Adrenal gland (tissue), 19 donors: Measurements from ENCODE around the gene NTHL1. TPM values are rescaled to one million over a fixed set of nuclear protein-coding genes. Genes with fewer than 3 reads are reported as not detected.

Experiments
- DNase-seq, 7 donors: peaks; one replicate each; pipeline ENCODE4 v3.0.0-alpha.2; 2019 to 2020
- H3K27ac ChIP-seq, 5 donors: fragments of 200-600 bp; sonication (generic) in 4 of 5; 1 replicate in 3 of 5; 2 replicates in 2 of 5; pipeline versions ENCODE4 v1.5.1 to v1.8.0; 2016 to 2020; ENCODE audit warnings: mild to moderate bottlenecking in 1 of 5
- H3K27me3 ChIP-seq: fragments of 200-600 bp; 2 replicates; pipeline ENCODE4 v1.8.0; 2021
- H3K36me3 ChIP-seq, 2 donors: fragments of 200-600 bp; replicated peaks in 1 of 2; 1 replicate in 1 of 2; 2 replicates in 1 of 2; pipeline versions ENCODE4 v1.5.1 to v1.8.0; 2018 to 2022
- H3K4me1 ChIP-seq, 2 donors: fragments of 200-600 bp; replicated peaks in 1 of 2; 1 replicate in 1 of 2; 2 replicates in 1 of 2; pipeline versions ENCODE4 v1.5.1 to v1.8.0; 2018 to 2021
- H3K4me3 ChIP-seq, 4 donors: fragments of 200-600 bp; sonication (generic) in 3 of 4; one replicate each; pipeline ENCODE4 v1.5.1; 2016 to 2018
- H3K9me3 ChIP-seq, 3 donors: fragments of 200-600 bp; sonication (generic) in 1 of 3; replicated peaks in 1 of 3; 1 replicate in 2 of 3; 2 replicates in 1 of 3; pipeline versions ENCODE4 v1.5.1 to v1.8.0; 2016 to 2021
- POLR2A ChIP-seq, 2 donors: fragments of 450-650 bp; IDR thresholded peaks; one replicate each; pipeline ENCODE4 v1.6.1; 2017; ENCODE audit warnings: antibody characterized with exemption in 2 of 2, mild to moderate bottlenecking in 2 of 2, moderate library complexity in 1 of 2
- WGBS, 4 donors: extraction: QIAGEN DNeasy Blood & Tissue Kit in 2 of 4; methylation state at CpG; one replicate each; pipeline versions ENCODE4 v1.1.5 to v1.1.7; 2013 to 2017; 5-methylcytosine and 5-hydroxymethylcytosine counted together
- intact Hi-C, 2 donors: fragments of 100-400 bp; cut with DNase I; formaldehyde crosslinking; loops; one replicate each; pipeline versions ENCODE4 v1.14.1 to v1.15.0; 2022 to 2023
- long read RNA-seq, 10 donors: library from polyadenylated mRNA in 3 of 10; unstranded in 2 of 10; stranded (forward) in 1 of 10; transcript quantifications; one replicate each; pipeline ENCODE4 v2.0.0 and lab custom pipeline, GENCODE V29; 2021 to 2026
- polyA plus RNA-seq, 3 donors: library from polyadenylated mRNA; stranded (reverse); fragments of 200-250 nt in 2 of 3; fragments of 350-450 nt in 1 of 3; fragmentation: Illumina TruSeq in 1 of 3; extraction: RNeasy Lipid Tissue Mini Kit (QIAGEN cat#74804) in 1 of 3; gene quantifications; one replicate each; pipeline ENCODE4 v1.2.3, GENCODE V29; 2013 to 2014
- total RNA-seq, 9 donors: library from RNA; depleted of rRNA in 4 of 9; stranded (reverse); fragments of >200 nt in 4 of 9; fragments of 120-200 nt in 1 of 9; fragmentation: NEBNext Ultra II Directional in 1 of 9; extraction: Animal tissue kit (Norgen Biotek cat#: 25700) in 1 of 9; gene quantifications; one replicate each; pipeline versions ENCODE4 v1.1.0 to v1.2.4, GENCODE V29; 2013 to 2023
- TF ChIP-seq, protein P1 (sequence below), 6 experiments: fragments of 450-650 bp in 4 of 6; fragments of 200-600 bp in 2 of 6; sonication (generic) in 1 of 6; IDR thresholded peaks; 1 replicate in 5 of 6; 2 replicates in 1 of 6; pipeline versions ENCODE4 v1.5.1 to v1.8.0; 2016 to 2021; ENCODE audit warnings: antibody characterized with exemption in 6 of 6, mild to moderate bottlenecking in 2 of 6, moderate library complexity in 1 of 6
- donor health status: healthy with polysubstance abuse.
- donor health status: Bipolar disorder and iron deficiency.
- donor health status: DM: yes; HTN: yes; CAD: no.
- donor health status: DM: no; HTN: no; CAD: no.
- donor health status: DM: no; HTN: no; CAD: no.
- donor health status: DM: yes; HTN: yes; CAD: no.

Gene NTHL1
- total RNA-seq (10 to 100 TPM in 7 of 9 donors, 1 to 10 TPM in 2; 7.9 to 35.7 (median 14.9) TPM), polyA plus RNA-seq (10 to 100 TPM in 2 of 3 donors, 1 to 10 TPM in 1; 1.5 to 36.6 (median 34.3) TPM)
- long read RNA-seq, donor 1, transcript NTHL1-201 (6 exons, 1,067 nt) = major isoform, 16 of 35 reads
- long read RNA-seq, donor 1, partial matches to known transcripts = 16 of 35 reads
- long read RNA-seq, donor 1, other reads (novel, unspliced or antisense) = 0 of 35 reads
- long read RNA-seq, donor 2, transcript NTHL1-201 (6 exons, 1,067 nt) = major isoform, 12 of 14 reads
- long read RNA-seq, donor 2, partial matches to known transcripts = 0 of 14 reads
- long read RNA-seq, donor 2, other reads (novel, unspliced or antisense) = 0 of 14 reads
- long read RNA-seq, donor 3, transcript NTHL1-201 (6 exons, 1,067 nt) = major isoform, 7 of 9 reads
- long read RNA-seq, donor 3, partial matches to known transcripts = 0 of 9 reads
- long read RNA-seq, donor 3, other reads (novel, unspliced or antisense) = 0 of 9 reads
- long read RNA-seq, donor 4, transcript NTHL1-201 (6 exons, 1,067 nt) = major isoform, 7 of 7 reads
- long read RNA-seq, donor 4, partial matches to known transcripts = 0 of 7 reads
- long read RNA-seq, donor 4, other reads (novel, unspliced or antisense) = 0 of 7 reads
- long read RNA-seq, donor 5, transcript NTHL1-201 (6 exons, 1,067 nt) = major isoform, 22 of 25 reads
- long read RNA-seq, donor 5, partial matches to known transcripts = 1 of 25 reads
- long read RNA-seq, donor 5, other reads (novel, unspliced or antisense) = 2 of 25 reads
- long read RNA-seq, donor 6, transcript NTHL1-201 (6 exons, 1,067 nt) = major isoform, 5 of 8 reads
- long read RNA-seq, donor 6, partial matches to known transcripts = 1 of 8 reads
- long read RNA-seq, donor 6, other reads (novel, unspliced or antisense) = 2 of 8 reads
- long read RNA-seq, donor 7, partial matches to known transcripts = 0 of 5 reads
- long read RNA-seq, donor 7, other reads (novel, unspliced or antisense) = 0 of 5 reads
- long read RNA-seq, donor 8, transcript NTHL1-201 (6 exons, 1,067 nt) = major isoform, 20 of 40 reads
- long read RNA-seq, donor 8, partial matches to known transcripts = 19 of 40 reads
- long read RNA-seq, donor 8, other reads (novel, unspliced or antisense) = 0 of 40 reads
- long read RNA-seq, donor 9, transcript NTHL1-201 (6 exons, 1,067 nt) = major isoform, 9 of 11 reads
- long read RNA-seq, donor 9, partial matches to known transcripts = 0 of 11 reads
- long read RNA-seq, donor 9, other reads (novel, unspliced or antisense) = 0 of 11 reads
- long read RNA-seq, donor 10, partial matches to known transcripts = 0 of 4 reads
- long read RNA-seq, donor 10, other reads (novel, unspliced or antisense) = 0 of 4 reads

DNA sequence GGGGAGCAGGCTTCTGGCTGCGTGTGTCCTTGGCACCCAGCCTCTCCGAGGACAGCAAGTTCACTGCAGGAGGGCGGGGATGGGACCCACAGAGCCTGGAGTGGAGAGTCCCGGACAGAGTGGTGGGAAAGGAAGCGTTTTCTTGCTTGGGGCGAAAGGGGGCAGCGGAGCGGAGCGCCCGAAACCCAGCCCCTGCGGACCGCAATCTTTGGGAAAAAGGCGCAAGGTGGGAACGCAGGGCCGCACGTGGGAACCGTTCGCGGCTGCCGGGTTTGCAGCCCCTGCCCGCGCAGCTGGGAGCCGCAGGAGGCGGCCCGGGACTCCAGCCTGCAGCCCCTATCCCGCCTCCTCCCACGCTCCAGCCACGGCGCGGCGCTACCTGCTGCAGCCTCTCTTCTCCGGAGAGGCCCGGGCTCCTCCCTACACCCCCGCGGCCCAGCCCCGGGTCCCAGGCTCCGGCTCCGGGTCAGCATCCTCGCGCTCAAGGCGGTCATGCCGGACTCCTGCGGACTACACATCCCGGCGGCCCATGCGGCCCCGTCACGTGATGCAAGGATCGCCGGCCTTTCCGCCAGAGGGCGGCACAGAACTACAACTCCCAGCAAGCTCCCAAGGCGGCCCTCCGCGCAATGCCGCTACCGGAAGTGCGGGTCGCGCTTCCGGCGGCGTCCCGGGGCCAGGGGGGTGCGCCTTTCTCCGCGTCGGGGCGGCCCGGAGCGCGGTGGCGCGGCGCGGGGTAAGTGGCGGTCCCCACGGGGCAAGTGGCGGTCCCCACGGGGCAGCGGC is at the start of gene NTHL1, which contains the start of gene TSC2:
TSS of gene NTHL1 (minus strand) at position 505 of the 786 bp plus-strand sequence. CDS start at position 494, 11 bp downstream.
TSS of gene TSC2 (plus strand) at position 656 of the 786 bp plus-strand sequence. CDS start 631 bp downstream, outside the sequence.
- Histone ChIP-seq H3K9me3 (no peaks in the 10 kb centered on the region), H3K36me3 (peaks cover 0 to 17% of the 10 kb centered on the region in 2 donors), H3K27ac (peak within 1 kb of the TSS in 3 of 5 donors; percentile 40 to 81 (median 52)), H3K27me3 (no peaks in the 10 kb centered on the region), H3K4me1 (peaks cover 6 to 18% of the 10 kb centered on the region in 2 donors), H3K4me3 (peak within 1 kb of the TSS; percentile 9 to 92 (median 75))
- peak; percentile 22 to 26 for TF ChIP-seq POLR2A (IDR thresholded peaks at IDR 0.05)
- TF ChIP-seq, protein P1, sequence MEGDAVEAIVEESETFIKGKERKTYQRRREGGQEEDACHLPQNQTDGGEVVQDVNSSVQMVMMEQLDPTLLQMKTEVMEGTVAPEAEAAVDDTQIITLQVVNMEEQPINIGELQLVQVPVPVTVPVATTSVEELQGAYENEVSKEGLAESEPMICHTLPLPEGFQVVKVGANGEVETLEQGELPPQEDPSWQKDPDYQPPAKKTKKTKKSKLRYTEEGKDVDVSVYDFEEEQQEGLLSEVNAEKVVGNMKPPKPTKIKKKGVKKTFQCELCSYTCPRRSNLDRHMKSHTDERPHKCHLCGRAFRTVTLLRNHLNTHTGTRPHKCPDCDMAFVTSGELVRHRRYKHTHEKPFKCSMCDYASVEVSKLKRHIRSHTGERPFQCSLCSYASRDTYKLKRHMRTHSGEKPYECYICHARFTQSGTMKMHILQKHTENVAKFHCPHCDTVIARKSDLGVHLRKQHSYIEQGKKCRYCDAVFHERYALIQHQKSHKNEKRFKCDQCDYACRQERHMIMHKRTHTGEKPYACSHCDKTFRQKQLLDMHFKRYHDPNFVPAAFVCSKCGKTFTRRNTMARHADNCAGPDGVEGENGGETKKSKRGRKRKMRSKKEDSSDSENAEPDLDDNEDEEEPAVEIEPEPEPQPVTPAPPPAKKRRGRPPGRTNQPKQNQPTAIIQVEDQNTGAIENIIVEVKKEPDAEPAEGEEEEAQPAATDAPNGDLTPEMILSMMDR (IDR thresholded peaks at IDR 0.05) = peak; percentile 17 to 72 (median 34)
- intact Hi-C loops = no loop called here
- DNase-seq = peak; percentile 96 to 99 (median 97)
- 0 to 1% (median 0%) methylated on average over 15 to 81 of the region's 81 CpGs for WGBS, 4 donors

DNA sequence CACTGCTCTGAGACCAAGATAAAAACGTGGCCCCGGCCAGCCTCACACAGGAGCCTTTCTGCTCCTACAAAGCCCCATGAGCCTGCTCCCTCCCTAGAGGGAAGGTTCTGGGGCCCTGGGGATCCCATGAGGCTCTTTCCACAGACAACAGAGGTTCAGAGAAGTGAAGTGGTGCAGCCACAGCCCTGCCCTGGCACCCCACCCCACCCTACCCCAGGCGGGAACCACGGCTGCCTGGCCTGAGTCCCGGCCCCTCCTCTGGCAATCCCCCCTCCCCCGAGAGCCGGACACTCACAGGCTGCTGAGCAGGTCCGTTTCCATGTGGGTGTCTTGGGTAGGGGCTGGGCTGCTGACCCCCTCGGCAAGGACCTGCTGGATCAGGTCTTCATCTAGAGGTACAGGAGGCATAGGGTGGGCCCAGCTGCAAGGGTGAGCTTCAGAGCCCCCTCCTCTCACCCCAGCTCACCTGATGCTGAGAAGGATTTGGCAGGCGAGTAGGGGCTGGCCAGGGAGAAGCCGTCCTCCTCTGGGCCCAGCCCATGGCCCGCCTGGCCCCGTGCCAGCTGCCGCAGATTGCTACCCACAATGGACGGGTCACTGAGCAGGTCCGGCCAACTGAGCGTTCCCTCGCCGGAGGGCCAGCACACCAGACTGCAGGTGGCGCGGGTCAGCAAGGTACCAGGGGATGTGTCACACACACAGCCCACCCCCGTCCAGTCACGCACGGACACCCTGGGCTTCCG is 49.4 kb upstream of the NTHL1 start:
- H3K27me3 ChIP-seq = no peaks in the 10 kb centered on the region
- H3K36me3 ChIP-seq = peaks cover 0 to 72% of the 10 kb centered on the region in 2 donors
- H3K27ac ChIP-seq = no peak overlapping the region
- H3K4me1 ChIP-seq = peaks cover 0 to under 1% of the 10 kb centered on the region in 2 donors
- DNase-seq = no peak
- intact Hi-C loops = no loop called here
- no peak overlapping the region for H3K4me3 ChIP-seq
- WGBS, 4 donors = 75 to 87% (median 80%) methylated on average over 6 to 25 of the region's 25 CpGs
- TF ChIP-seq POLR2A (IDR thresholded peaks at IDR 0.05) = no peak
- TF ChIP-seq, protein P1 (IDR thresholded peaks at IDR 0.05) = no peak
- H3K9me3 ChIP-seq = no peaks in the 10 kb centered on the region

DNA sequence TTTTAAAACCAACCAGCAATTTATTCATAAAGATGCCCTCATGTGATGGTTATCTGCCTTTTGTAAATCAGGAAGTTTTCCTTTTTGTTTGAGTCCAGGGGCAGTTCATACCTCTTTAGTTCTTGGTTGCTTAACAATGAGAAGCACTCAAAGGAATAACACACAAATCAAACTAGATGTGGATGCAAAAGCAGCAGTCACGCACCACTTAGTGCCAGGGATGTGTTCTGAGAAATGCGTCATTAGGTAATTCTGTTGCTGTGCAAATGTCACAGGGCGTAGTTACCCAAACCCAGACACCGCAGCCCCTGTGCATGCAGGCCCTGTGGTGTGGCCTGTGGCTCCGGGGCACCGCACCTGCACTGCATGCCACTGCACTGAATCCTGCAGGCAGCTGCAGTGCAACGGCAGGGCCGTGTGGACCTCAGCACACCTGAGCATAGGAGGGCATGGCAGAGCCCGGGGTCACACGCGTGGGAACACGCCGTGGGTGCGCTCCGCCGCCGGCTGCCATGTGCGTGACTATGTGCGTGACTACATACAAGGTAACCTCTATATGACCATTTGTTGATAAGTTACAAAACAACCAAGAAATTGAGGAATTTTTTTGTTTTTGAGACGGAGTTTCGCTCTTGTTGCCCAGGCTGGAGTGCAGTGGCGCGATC is 48.4 kb upstream of the NTHL1 start:
- Histone ChIP-seq H3K27ac (no peak overlapping the region), H3K4me3 (no peak overlapping the region), H3K27me3 (no peaks in the 10 kb centered on the region), H3K9me3 (no peaks in the 10 kb centered on the region), H3K4me1 (peaks cover 0 to 7% of the 10 kb centered on the region in 2 donors), H3K36me3 (peaks cover 0 to 79% of the 10 kb centered on the region in 2 donors)
- intact Hi-C loops = no loop called here
- no peak for DNase-seq
- no peak for TF ChIP-seq POLR2A (IDR thresholded peaks at IDR 0.05)
- WGBS, 4 donors = 95 to 98% (median 97%) methylated on average over 22 to 23 of the region's 23 CpGs
